GM18867 (cell line): ENCODE results near the gene MAPK8IP1.

Experiments
- ATAC-seq: cut with Tn5 transposase; IDR thresholded peaks from one replicate; pipeline ENCODE4 v1.9.1; 2021; ENCODE audit warnings: mild to moderate bottlenecking, moderate library complexity; ENCODE audit not compliant: unreplicated experiment

Gene MAPK8IP1

GRCh38 chr11:45936511-45937054 is 51.1 kb downstream of the MAPK8IP1 start:
- ATAC-seq, result no peak

DNA sequence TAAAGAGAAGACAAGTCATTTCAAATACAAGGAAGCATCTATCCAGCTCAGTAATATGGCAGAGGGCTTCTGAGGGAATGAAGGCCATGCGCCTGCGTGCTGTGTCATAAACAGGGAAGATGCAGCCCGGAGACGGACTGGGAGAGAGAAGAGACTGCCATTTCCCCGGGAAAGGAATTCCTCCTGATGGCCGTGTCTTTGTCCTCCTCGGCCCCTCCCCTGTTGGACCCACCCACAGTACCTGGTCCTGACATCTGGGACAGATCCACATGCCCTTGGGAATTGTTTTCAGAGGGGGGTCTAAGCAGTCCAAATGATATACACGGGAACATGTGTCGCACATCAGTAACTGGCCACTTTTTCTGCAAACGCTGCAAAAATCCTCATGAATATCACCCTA is 52.5 kb downstream of the MAPK8IP1 start:
- no peak for ATAC-seq

DNA sequence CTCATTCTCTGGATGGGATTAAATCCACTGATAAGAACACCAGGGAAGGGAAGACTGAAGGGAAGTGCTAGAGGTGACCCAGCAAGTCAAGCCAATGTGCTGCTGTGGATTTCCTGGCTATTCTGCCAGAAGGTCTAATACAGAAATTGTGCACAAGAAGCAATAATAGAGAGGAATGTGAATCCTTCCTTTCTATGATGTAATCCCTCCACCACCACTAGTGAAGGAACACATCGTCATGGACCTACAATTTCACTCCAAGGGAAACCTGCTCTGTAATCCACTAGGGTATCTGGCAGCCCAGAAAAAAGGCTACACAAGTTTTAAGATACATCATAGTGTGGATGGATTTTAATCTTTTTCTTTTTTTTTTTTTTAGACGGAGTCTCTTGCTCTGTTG is 54.4 kb downstream of the MAPK8IP1 start:
- ATAC-seq, result no peak

GRCh38 chr11:45941285-45941684 is 55.8 kb downstream of the MAPK8IP1 start:
- no peak for ATAC-seq

- no peak for ATAC-seq
These were observed 56.9 kb downstream of the MAPK8IP1 start for GRCh38 chr11:45942381-45942780.

DNA sequence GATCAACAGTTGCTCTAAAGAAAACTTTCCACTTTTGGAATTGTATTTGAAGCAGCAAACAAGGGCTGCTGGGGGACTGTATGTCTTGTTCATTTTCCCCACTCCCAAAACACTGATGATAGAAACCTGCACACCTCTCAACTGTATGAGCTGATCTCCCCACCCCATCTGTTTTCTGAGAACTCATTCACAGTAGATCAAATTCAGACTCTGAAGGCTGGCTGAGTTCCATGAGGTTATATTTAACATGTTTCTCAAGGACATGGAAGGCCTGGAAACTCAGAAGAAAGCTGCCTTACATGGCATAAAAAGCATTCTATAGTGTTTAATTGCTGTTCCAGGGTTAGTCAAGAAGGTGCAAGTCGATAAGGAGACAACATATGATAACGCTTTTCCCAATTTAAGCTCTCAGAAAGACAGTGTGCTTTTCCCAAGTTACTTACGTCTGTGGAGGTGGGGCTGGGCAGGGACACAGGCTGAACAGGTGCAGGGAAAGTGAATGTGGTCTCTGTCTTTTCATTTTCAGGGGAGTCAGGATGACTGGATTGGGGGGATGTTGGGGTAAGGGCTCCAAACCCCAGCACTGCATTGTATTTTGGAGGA is 60.0 kb downstream of the MAPK8IP1 start:
- no peak for ATAC-seq

DNA sequence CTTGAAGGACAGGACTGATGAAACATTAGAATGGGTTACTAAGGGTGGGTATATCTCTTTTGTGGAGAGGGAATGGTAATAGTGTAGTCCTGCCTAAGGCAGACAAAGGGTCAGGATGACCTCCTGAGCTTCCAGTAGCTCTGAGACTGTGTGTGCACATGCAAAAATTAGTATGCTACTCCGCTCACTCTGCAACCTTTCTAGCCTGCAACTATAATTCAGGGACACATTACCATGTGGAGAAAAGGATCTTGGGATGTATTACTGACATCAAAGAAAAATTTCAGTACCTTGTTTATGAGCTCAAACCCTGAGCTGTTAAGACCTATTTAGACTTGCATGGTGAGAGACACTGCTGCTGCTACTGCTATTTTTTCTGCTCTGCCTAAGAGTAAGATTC is 62.4 kb downstream of the MAPK8IP1 start:
- ATAC-seq, result no peak

GRCh38 chr11:45948356-45948755 is 62.9 kb downstream of the MAPK8IP1 start:
- ATAC-seq, result no peak

GRCh38 chr11:45949992-45950407 is 64.5 kb downstream of the MAPK8IP1 start:
- no peak for ATAC-seq
